SH-SY5Y (cell line): ENCODE results near the gene STYXL2.

Experiments used
- GATA2 ChIP-seq: IDR thresholded peaks from 2 replicates; pipeline ENCODE4 v1.6.1; 2011; ENCODE audit warnings: mild to moderate bottlenecking, low read depth, low read length
- GATA3 ChIP-seq: IDR thresholded peaks from 2 replicates; pipeline ENCODE4 v1.6.1; 2011; ENCODE audit warnings: low read depth, mild to moderate bottlenecking, low read length, moderate library complexity

- TF ChIP-seq GATA2 (no peak), GATA3 (no peak)
These were observed 7.1 kb upstream of the STYXL2 start for GRCh38 chr1:167086768-167087167.
